GM18873 (cell line): ENCODE data around the gene CCDC200.
"Not testable (repeated sequence)": the region's sequence is repeated elsewhere in the genome, so short reads cannot be mapped to it uniquely, and the experiment has no call there.

ENCODE experiments used
- ATAC-seq: cut with Tn5 transposase; IDR thresholded peaks from one replicate; pipeline ENCODE4 v1.9.1; 2021; ENCODE audit warnings: mild to moderate bottlenecking, moderate library complexity, moderate number of reproducible peaks; ENCODE audit not compliant: unreplicated experiment, low FRiP score

CCDC200 gene

GRCh38 chr17:43216762-43217613 lies 11.4 kb downstream of the CCDC200 start:
- ATAC-seq, result no peak

GRCh38 chr17:43216369-43216761 lies 12.1 kb downstream of the CCDC200 start:
- no peak for ATAC-seq

GRCh38 chr17:43215341-43215740 lies 13.1 kb downstream of the CCDC200 start:
- no peak for ATAC-seq

- ATAC-seq, result no peak
Observed at GRCh38 chr17:43213545-43213944, 14.9 kb downstream of the CCDC200 start.

GRCh38 chr17:43212641-43213490 lies 15.6 kb downstream of the CCDC200 start:
- ATAC-seq, result no peak

GRCh38 chr17:43211480-43212402 lies 16.7 kb downstream of the CCDC200 start, which contains the start of gene TMEM106A:
TMEM106A (plus strand) TSS chr17:43211875; CDS start chr17:43213042, 1,167 bp downstream.
- ATAC-seq, result peak; percentile 58

GRCh38 chr17:43211123-43211479 lies 17.3 kb downstream of the CCDC200 start:
- no peak for ATAC-seq

GRCh38 chr17:43210576-43210975 lies 17.8 kb downstream of the CCDC200 start:
- ATAC-seq, result no peak

- ATAC-seq, result not testable (repeated sequence)
Observed at GRCh38 chr17:43203013-43203412, 25.4 kb downstream of the CCDC200 start.

GRCh38 chr17:43200127-43200526 lies 28.3 kb downstream of the CCDC200 start:
- no peak for ATAC-seq

GRCh38 chr17:43199633-43200032 lies 28.8 kb downstream of the CCDC200 start:
- ATAC-seq, result no peak

- ATAC-seq, result no peak
Observed at GRCh38 chr17:43193251-43193650, 35.2 kb downstream of the CCDC200 start.

- ATAC-seq, result not testable (repeated sequence)
Observed at GRCh38 chr17:43186656-43187055, 41.8 kb downstream of the CCDC200 start.

- ATAC-seq, result no peak
Observed at GRCh38 chr17:43183921-43184320, 44.5 kb downstream of the CCDC200 start.

- ATAC-seq, result no peak
Observed at GRCh38 chr17:43176119-43176570, 52.3 kb downstream of the CCDC200 start.

GRCh38 chr17:43175213-43176118 lies 53.0 kb downstream of the CCDC200 start:
- no peak for ATAC-seq

- no peak for ATAC-seq
Observed at GRCh38 chr17:43171586-43172487, 56.6 kb downstream of the CCDC200 start.
